Skin of body (tissue), 2 donors: Measurements from ENCODE around the gene MYH9. TPM values are rescaled to one million over a fixed set of nuclear protein-coding genes. Genes with fewer than 3 reads are reported as not detected.
"Not testable (repeated sequence)": the region's sequence is repeated elsewhere in the genome, so short reads cannot be mapped to it uniquely, and the experiment has no call there.

Source experiments
- DNase-seq: peaks from one replicate; lab custom pipeline; 2025; lab: John Stamatoyannopoulos, UW
- total RNA-seq: library from RNA; depleted of rRNA; stranded (reverse); fragments of >200 nt; gene quantifications from one replicate; pipeline ENCODE4 v1.2.3, GENCODE V29; 2014

The MYH9 gene
- 219 TPM for total RNA-seq

GRCh38 chr22:36387959-36388726 lies at the start of gene MYH9:
Gene MYH9 (minus strand): TSS chr22:36387967. CDS start chr22:36349236, 38,731 bp downstream.
- peak; percentile 100 for DNase-seq

DNA sequence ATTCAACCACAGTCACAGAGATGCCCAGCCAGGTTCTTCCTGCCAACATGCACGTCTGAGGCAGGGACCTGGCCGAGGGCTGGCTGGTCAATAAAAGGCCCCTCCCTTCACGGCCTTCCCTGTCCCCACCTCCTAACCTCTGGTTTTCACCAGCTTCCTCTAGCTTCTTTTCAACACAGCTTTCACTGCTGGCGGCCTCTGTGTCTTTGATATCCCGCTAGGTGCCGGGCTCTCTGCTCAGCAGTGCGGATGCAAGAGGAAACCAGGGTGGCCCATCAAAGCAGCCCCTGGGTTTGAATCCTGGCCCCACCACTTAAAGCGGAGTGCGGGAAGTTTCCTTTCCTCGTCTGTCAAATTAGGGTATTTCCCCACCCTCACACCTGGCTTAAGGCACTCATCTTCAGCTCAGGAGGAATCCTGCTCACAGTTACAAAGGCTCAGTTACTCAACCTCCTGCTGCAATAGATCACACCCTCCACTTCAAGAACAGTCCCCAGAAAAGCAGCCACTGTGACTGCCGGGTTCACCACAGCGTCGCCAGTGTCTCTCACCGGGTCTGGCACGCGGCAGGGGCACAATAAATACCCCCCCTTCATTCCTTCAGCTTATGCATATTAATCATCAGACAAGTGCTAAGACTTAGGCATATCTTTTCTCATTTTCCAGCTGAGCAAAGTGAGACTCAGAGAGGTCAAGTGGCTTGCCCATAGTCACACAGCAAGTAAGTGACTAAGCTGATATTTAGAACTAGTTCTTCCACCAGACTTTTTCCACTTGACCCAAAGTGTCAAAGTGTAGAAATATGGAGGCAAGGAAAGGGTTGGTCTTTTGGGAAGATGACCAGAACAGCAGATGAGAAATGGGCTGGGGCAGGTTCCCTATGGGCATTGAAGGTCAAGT lies 48.0 kb upstream of the MYH9 start:
- DNase-seq = no peak

- no peak for DNase-seq
Measured at GRCh38 chr22:36433318-36434231, 45.8 kb upstream of the MYH9 start.

DNA sequence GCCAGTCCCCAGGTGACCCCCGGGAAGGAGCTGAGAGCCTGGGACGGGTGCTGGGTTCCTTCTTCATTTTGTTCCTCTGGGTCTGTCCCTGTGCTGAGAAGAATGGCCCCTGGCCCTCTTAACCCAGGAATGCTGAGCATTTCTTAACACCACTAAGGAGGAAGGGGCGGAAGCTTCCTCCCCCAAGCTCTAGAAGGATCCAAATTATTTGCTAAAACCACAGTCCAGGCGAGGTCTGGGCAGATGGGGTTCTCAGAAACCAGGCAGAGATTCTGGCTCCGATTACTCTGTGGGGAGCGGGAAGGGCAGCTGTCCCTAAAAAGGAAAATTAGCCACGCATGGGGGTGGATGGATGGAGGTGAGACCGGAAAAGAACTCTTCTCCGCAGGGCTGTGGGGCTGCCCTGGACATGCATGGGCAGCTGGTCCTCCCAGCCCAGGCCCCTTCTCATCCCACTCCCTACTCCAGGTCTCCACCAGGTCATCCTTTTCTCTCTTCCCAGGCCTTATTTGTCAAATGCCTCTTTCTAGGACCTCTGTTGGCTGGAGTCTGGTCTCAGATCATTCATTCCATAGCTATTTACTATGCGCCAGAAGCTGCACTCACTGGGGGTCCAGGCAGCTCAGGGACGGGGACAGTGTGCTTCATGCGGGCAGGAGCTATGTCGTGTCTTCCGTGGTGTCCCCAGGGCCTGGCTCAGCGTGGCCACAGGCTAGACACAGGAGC lies 45.0 kb upstream of the MYH9 start:
- DNase-seq = no peak

- no peak for DNase-seq
Measured at GRCh38 chr22:36431977-36432376, 44.2 kb upstream of the MYH9 start.

DNA sequence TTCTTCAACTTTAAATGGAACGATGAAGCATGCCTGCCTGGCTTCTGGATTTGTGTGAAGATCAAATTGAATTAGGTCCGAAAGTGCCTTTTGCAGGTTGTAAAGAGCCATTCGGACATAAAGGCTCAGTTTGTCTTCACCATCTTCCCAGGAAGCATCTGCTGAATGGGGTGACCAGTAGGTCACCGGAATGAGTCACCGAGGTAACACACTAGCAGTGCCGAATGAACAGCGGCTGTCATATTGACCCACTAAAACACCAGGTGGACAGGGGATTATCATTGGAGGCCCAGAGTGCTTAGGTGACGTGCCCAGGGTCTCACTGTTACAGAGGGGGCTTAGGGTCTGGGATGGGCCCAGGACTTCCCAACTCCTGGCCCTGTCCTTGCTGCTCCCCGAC lies 43.1 kb upstream of the MYH9 start:
- DNase-seq = no peak

DNA sequence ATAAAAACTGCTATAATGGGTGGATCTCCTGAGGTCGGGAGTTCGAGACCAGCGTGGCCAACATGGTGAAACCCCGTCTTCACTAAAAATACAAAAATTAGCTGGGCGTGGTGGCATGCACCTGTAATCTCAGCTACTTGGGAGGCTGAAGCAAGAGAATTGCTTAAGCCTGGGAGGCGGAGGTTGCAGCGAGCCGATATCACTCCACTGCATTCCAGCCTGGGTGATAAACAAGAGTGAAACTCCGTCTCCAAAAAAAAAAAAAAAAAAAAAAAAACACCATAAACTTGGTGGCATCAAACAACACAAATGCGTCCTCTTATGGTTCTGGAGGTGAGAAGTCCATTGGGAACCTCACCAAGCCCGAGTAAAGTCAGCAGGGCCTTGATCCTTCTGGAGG lies 40.2 kb upstream of the MYH9 start:
- not testable (repeated sequence) for DNase-seq

DNA sequence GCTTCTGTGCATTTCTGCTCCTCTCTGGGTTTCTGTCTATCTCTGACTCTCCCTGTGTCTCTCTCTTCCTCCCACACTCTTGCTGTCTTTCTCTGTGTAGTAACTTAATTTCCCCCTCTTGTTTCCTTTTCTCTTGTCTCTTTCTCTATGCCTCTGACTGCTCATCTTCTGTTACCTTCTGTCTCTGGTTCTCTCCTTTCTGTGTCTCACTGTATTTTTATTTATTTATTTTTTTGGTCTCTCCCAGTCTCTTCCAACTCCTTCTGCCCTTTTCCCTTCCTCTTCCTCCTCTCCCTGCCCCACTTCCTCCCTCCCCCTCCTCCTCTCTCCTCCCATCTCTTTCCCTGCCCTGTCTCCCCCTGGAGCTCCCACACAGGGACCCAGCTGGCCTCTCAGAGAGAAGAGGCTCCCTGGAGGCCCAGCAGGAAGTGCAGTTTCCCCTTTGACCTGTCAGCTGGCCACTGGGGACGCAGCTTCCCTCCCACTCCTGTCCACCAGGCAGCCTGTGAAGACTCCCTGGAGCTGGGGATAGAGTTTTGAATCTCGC lies 38.3 kb upstream of the MYH9 start:
- peak; percentile 33 for DNase-seq

- no peak for DNase-seq
Measured at GRCh38 chr22:36424901-36425579, 37.3 kb upstream of the MYH9 start.

- DNase-seq = not testable (repeated sequence)
Measured at GRCh38 chr22:36424466-36424865, 36.7 kb upstream of the MYH9 start.

GRCh38 chr22:36423461-36424404 lies 36.0 kb upstream of the MYH9 start:
- DNase-seq = no peak

- DNase-seq = no peak
Measured at GRCh38 chr22:36422287-36423014, 34.7 kb upstream of the MYH9 start.

GRCh38 chr22:36419912-36420882 lies 32.4 kb upstream of the MYH9 start:
- DNase-seq = no peak

GRCh38 chr22:36419177-36419911 lies 31.6 kb upstream of the MYH9 start:
- DNase-seq = peak; percentile 71

- DNase-seq = no peak
Measured at GRCh38 chr22:36417281-36417686, 29.5 kb upstream of the MYH9 start.
